Measurements from ENCODE around the gene CD48.
"Not testable (repeated sequence)": the region's sequence is repeated elsewhere in the genome, so short reads cannot be mapped to it uniquely, and the experiment has no call there.

The CD48 gene

GRCh38 chr1:160712525-160713080 lies 981 bp upstream of the CD48 start:
- peak; percentile 98 for DNase-seq

- no peak for DNase-seq
Measured at GRCh38 chr1:160711276-160711601, 383 bp downstream of the CD48 start.

- DNase-seq, result peak; percentile 67
Measured at GRCh38 chr1:160710517-160711252, 937 bp downstream of the CD48 start.

GRCh38 chr1:160709715-160710114 lies 1.9 kb downstream of the CD48 start:
- no peak for DNase-seq

GRCh38 chr1:160708801-160709200 lies 2.8 kb downstream of the CD48 start:
- peak; percentile 50 for DNase-seq

- DNase-seq, result peak; percentile 93
Measured at GRCh38 chr1:160708118-160708517, 3.5 kb downstream of the CD48 start.

- DNase-seq, result peak; percentile 77
Measured at GRCh38 chr1:160707236-160708064, 4.2 kb downstream of the CD48 start.

- peak; percentile 70 for DNase-seq
Measured at GRCh38 chr1:160706526-160707235, 4.9 kb downstream of the CD48 start.

- DNase-seq, result peak; percentile 80
Measured at GRCh38 chr1:160705742-160706141, 5.9 kb downstream of the CD48 start.

- peak; percentile 76 for DNase-seq
Measured at GRCh38 chr1:160705212-160705621, 6.4 kb downstream of the CD48 start.

GRCh38 chr1:160704250-160704649 lies 7.4 kb downstream of the CD48 start:
- DNase-seq, result peak; percentile 90

GRCh38 chr1:160702100-160702499 lies 9.5 kb downstream of the CD48 start:
- no peak for DNase-seq

- not testable (repeated sequence) for DNase-seq
Measured at GRCh38 chr1:160692390-160692789, 19.2 kb downstream of the CD48 start.

- DNase-seq, result no peak
Measured at GRCh38 chr1:160685266-160685665, 26.4 kb downstream of the CD48 start.

GRCh38 chr1:160682983-160683865 lies 28.4 kb downstream of the CD48 start:
- DNase-seq, result peak; percentile 94

- DNase-seq, result no peak
Measured at GRCh38 chr1:160681891-160682140, 29.8 kb downstream of the CD48 start.

- DNase-seq, result peak; percentile 88
Measured at GRCh38 chr1:160681066-160681890, 30.3 kb downstream of the CD48 start.

- DNase-seq, result no peak
Measured at GRCh38 chr1:160680399-160680798, 31.2 kb downstream of the CD48 start.

- DNase-seq, result no peak
Measured at GRCh38 chr1:160679893-160680292, 31.7 kb downstream of the CD48 start.

GRCh38 chr1:160676869-160677597 lies 34.6 kb downstream of the CD48 start:
- no peak for DNase-seq
